GM19397 (cell line): ENCODE measurements around the gene PDK1.
"Not testable (repeated sequence)": the region's sequence is repeated elsewhere in the genome, so short reads cannot be mapped to it uniquely, and the experiment has no call there.

Source experiments
- ATAC-seq: cut with Tn5 transposase; IDR thresholded peaks from one replicate; pipeline ENCODE4 v1.9.1; 2021; ENCODE audit warnings: mild to moderate bottlenecking, moderate library complexity; ENCODE audit not compliant: unreplicated experiment

PDK1 gene

DNA sequence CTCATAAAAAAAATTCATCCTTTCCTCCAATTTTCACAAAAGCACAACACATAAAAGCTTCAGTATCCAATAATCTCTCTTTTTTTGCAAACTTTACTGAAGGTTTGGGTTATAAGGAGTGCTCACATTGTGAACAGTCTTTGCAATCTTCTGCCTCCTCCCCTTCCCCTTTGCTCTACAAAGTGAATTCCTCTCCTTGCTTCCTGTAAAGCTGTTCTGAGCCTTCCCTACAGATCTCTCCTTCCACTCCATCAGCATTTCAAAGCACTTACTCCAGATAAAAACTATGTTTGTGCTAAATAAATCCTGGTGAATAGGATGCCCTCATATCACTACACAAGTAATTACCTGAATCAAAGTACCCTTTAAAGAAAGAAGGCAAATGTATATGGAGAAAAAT lies 4.6 kb upstream of the PDK1 start:
- no peak for ATAC-seq

DNA sequence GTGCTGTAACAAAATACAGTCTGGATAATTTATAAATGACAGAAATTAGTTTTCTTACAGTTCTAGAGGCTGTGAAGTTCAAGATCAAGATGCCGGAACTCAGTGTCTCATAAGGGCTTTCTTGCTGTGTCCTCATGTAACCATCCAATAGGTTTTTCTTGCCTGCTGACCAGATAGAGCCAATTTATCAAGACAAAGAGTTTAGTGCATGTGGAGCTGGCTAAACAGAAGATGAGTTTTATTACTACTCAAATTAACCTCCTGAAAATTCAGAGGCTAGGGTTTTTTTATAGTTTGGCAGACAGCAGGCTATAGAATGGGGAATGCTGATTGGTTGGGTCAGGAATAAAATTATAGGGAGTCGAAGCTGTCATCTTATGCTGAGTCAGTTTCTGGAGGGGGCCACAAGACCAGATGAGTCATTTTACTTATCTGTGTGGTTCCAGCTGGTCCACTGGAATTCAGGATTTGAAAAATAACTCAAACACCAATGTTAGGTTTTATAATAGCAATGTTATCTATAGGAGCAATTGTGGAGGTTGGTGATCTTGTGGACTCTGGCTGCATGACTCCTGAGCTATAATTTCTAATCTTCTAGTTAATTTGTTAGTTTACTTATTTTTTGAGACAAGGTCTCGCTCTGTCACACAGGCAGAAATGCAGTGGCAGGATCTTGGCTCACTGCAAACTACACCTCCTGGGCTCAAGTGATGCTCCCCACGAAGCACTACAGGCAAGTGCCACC lies 3.2 kb upstream of the PDK1 start:
- ATAC-seq: no peak

DNA sequence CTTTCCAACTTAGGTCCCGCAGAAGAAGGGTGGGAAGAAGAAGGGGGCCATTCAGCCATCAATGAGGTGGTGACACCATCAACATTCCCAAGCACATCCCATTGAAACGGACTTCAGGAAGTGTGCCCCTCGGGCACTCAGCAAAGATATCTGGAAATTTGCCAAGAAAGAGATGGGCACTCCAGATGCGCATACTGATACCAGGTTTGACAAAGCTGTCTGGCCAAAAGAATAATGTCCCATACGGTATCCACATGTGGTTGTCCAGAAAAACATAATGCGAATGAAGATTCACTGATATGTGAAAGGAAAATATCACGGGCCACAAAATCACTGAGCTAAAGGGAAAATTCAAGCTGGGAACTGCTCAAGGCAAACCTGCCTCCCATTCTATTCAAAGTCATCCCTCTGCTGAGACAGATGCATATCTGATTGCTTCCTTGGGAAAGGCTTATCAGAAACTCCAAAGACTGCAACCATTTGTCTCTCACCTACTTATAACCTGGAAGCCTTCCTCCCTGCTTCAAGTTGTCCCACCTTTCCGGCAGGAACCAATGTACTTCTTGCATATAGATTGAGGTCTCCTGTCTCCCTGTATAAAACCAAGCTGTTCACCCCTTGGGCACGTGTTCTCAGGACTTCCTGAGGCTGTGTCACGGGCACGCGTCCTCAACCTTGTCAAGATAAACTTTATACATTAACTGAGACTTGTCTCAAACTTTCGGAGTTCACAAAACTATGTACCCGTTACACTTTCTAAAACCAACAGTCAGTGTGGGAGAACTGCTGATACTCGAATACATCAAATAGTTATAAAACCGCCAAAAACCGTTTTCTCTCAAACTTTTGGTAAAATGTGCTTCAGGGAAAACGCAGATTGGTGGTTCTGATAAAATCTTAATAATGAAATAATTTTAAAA lies 1.3 kb upstream of the PDK1 start:
- no peak for ATAC-seq

DNA sequence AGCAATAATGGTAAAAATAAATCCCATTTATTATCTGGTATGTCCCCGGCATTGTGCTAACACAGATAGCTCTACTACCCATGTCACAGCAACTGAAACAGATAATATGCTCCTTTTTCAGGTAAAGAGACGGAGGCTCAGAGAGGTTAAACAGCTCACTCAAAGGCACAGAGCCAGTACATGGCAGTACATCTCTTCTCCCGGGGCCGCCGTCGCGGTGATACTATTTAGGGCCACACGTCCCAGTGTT lies 693 bp upstream of the PDK1 start:
- no peak for ATAC-seq

DNA sequence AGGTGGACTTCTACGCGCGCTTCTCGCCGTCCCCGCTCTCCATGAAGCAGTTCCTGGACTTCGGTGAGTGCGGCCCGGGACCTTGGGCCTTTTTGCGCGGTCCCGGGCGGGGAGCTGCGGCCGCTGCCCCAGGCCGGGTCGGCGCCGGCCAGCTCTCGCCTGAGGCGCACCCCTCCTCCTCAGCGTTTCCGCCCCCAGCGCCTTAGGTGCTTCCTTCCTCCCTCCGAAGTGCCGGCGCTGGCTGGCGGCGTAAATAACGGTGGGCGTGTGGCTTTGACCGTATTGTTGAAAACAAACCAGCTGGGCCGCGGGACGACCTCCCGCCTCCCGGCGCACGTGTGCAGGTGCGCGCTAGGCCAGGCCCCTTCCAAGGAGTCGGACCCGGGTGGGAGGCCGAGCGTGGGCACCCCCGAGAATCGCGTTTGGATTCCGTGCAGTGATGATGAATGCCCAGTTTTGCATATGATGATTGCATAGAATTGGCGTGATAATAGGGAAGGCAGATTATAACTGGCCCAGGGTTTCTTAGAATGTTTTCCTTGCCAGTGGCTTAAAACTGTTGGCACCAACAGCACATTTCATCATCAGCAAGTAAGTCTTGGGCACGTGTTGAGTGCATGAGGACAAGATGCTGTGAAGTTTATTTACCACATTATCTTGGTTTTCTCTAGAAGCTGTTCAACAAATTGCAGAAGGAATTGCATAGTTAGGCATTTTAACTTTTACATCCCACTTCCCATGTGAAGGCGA lies 569 bp downstream of the PDK1 start:
- ATAC-seq: peak; percentile 70

DNA sequence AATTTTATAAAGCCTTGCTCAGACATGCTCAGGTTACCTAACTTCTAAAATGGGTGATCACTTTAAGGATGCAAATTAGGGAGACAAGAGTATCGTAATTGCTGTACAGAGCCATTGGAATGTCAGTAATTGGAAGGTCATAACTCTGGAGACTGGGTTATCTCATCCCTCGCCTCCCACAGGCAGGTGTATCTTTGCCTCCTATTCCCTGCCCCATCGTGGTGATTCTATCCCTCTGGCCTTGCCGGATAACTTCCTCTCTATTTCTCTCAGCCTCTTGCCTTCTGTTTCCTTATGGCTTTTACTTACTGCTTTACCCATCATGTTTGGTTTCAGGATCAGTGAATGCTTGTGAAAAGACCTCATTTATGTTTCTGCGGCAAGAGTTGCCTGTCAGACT lies 2.5 kb downstream of the PDK1 start:
- ATAC-seq: no peak

DNA sequence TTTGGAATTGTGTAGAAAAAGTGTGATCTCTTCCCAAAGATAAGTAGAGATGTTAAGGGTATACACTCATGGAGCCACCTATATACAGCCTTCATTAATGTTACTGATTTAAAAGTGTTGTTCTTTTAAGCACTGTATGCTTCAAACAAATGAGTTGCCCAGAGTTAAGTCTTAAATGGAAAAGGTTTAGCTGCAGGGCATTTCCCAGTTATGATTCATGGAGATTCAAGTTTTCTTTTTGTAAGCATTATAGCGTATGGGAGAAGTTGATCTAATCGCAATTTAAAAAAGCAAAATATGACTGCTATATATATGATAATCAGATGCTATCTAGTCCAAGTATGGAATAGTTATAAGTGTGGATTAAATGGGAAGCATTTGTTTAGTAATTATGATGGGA lies 4.8 kb downstream of the PDK1 start:
- ATAC-seq: no peak

DNA sequence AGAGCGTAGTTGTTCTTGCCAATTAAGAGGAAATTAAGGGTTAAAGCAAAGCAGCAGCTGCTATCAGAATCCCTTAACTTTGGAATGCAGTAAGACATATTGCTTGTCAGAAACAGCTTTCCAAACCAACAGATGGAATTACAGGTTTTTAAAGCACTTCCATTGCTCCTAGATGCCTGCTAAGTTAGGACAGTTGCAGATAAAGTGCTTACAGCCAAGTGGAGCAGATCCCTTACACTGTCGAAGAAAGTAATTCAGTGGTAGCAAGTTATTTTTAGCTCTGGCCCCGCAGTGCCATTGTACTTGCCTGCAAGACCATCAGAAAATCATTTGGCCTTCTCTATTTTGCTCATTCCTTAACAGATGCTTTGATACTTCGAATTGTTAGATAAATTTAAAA lies 5.4 kb downstream of the PDK1 start:
- ATAC-seq: no peak

DNA sequence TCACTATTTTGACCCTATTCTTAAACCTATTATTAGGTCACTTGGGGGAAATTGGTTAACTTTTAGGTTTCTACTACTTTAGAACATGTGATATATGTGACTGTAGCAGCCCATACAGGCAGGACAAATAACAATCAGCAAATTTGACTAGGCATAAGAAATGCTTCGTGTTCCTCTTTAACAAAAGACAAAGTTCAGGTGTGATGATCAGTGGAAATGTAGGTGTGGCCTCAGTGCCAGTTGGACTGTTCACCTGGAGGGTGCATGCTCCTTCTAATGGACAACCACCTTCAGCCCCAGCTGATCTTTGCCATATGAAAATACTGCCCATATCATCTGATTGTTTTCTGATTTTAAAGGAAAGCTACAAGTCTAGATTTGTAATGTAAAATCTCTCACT lies 6.4 kb downstream of the PDK1 start:
- no peak for ATAC-seq

DNA sequence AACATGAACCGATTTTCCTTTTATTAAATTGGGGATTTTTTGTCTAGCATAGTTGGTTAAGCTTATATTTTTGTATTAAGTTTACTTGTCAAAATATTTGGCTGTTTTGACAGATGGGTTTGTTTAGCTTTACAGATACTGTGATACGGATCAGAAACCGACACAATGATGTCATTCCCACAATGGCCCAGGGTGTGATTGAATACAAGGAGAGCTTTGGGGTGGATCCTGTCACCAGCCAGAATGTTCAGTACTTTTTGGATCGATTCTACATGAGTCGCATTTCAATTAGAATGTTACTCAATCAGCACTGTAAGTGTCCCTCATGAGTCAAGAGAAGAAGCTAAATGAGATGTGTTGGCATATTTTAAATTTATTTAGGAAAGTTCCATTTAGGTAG lies 8.5 kb downstream of the PDK1 start:
- no peak for ATAC-seq

DNA sequence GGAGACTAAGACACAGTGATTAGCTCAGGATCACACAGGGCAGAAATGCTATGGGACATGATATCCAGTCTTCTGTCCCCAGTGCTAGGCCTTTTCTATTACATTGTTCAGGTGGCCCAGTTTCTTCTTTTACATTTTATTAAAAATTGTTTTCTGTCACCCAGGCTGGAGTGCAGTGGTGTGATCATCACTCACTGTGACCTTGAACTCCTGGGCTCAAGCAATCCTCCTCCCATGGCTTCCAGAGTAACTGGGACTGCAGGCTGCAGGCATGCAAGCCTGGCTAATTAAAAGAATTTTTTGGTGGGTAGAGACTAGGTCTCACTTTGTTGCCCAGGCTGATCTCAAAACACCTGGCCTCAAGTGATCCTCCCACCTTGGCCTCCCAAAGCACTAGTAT lies 15.4 kb downstream of the PDK1 start:
- no peak for ATAC-seq

DNA sequence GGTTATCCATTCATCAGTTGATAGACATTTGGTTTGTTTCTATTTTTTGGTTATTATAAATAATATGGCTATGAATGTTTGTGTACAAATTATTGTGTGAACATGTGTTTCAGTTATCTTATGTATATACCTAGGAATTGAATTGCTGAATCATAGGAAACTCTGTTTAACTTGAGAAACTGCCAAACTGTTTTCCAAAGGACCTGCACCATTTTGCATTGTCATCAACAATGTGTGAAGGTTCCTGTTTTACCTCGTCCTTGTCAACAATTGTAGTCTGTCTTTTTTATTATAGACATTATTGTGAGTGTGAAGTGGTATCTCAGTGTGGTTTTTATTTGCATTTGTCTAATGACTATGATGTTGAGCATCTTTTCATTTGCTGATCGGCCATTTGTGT lies 17.1 kb downstream of the PDK1 start:
- ATAC-seq: no peak

DNA sequence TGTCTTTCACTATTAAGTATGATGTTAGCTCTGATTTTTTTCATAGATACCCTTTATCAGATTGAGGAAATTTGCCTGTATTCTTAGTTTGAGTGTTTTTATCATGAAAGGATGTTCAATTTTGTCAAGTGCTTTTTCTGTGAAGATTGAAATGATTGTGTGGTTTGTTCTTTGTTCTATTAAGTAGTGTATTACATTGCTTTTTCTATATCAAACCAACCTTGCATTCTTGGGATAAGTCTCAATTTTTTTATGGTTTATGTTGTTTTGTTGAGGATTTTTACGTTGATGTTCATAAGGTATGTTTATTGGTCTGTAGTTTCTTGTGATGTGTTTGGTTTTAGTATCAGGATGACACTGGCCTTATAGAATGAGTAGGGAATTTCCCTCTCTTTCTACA lies 19.1 kb downstream of the PDK1 start:
- ATAC-seq: no peak

DNA sequence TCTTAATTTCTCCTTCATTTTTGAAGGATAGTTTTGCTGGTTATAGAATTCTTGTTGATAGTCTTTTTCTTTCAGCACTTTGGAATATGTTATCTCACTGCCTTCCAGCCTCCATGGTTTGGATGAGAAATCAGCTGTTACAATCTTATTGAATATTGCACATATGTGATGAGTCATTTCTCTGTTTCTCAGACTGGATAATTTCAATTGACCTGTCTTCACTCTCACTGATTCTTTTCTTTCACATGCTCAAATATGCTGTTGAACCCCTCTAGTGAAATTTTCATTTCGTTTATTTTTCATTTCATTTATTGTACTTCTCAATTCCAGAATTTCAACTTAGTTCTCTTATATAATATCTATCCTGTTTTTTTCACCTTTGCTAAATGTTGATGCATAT lies 22.2 kb downstream of the PDK1 start:
- no peak for ATAC-seq

DNA sequence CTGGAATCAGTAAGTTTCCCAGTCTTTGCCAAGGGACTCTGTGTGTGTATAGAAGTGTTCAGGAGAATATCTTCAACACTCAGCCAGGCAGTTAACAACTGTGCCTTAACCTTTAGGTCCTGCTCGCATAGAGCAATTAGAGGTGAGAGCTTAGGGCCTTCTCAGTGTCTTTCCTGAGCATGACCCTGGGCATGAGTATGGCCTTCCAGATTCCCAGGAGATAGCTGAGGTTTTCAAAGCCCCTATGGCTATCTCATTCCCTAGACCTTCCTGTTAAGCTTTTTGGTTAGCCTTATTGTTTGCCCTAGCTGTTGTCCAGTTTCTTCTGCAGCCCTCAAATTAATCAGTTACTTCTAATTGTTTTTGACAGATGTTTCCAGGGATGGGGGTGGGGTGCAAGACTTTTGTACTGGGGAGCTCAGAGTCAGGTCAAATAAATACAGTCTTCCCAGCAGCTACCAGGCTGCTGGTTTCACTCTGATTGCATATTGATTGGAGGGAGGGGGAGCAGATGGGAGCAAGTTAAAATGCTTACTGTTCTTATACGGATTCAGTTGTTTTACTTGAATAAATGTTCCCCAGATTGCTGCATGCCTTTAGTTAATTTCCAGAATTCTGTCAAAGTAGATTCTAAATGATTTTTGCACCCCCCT lies 23.1 kb downstream of the PDK1 start:
- ATAC-seq: no peak

DNA sequence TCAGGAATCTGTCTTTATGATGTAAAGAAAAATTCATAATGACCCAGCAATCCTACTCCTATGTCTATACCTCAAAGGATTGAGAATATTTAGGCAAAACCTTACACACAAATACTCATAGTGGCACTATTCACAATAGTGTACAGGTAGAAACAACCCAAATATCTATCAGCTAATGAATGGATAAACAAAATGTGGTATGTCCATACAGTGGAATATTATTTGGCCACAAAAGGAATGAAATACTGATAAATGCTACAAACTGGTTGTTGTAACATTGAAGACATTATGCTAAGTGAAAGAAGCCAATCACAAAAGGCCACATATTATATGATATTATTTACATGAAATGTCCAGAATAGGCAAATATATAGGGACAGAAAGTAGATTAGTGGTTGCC lies 24.7 kb downstream of the PDK1 start:
- ATAC-seq: no peak

DNA sequence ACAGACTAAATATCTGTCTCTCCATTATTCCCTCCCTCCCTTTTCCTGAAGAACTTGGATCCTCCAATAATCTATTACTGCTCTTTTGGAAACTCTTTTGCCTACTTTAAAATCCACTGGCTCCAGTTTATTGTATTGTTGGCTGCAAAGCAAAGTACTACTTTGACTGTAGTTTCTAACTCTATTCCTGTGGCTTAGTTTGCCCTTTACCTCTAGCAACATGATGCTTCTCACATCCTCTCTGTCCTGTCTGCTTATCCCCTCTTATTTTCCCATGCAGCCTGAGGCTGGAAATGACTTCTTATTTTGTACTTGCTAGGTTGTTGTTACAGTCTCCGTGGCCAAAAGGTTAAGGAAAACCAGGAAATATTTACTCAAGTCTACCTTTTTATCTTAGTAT lies 26.8 kb downstream of the PDK1 start:
- ATAC-seq: no peak

DNA sequence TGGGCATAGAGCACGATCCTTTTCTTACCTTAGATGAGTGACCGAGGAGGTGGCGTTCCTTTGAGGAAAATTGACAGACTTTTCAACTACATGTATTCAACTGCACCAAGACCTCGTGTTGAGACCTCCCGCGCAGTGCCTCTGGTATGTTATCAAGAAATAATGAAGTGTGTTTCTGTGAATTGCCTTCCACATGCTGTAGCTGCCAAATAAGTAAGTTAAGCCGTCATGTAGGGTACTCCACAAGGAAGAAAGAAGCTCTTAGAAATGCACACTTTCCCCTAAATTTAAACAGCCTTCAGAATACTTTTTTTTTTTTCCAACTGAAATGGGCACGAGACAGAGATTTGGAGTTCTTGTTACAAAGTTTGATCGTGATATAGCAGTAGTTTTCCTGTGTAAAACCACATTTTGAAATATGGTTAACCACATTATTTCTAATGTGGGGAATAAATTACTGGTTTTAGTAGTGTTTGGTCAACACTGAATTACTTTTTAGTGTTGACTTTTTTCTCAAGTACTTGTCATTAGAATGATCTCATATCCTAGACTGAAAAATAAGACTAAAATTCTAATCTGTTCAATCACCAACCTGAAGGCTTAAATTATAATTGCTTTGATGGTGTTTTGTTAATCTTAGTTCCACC lies 30.5 kb downstream of the PDK1 start:
- ATAC-seq: no peak

DNA sequence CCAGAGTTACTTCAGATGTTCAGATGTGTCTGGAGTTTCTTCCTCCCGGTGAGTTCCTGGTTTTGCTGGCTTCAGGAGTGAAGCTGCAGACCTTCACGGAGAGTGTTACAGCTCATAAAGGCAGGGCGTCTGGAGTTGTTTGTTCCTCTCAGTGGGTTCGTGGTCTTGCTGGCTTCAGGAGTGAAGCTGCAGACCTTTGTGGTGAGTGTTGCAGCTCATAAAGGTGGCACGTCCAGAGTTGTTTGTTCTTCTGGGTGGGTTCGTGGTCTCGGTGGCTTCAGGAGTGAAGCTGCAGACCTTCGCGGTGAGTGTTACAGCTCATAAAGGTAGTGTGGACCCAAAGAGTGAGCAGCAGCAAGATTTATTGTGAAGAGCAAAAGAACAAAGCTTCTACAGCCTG lies 31.3 kb downstream of the PDK1 start:
- ATAC-seq: not testable (repeated sequence)

DNA sequence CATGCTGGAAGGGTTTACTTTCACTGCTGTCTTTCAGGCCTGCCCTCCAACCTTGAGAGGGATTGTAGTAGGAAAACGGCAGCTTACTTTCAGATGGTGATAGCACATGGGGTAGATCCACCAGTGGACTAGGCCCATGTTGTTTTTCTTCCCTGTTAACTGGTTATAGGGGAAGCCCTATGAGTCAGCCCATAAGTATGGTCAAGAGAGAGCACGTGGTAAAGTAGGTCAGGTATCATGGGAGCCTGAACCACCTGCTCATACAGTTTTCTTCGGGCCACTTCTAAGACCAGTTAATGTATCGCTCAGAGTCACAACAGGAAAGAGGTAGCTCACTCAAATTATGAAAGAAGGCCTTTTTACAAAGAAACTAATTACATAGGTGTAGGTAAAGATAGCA lies 33.0 kb downstream of the PDK1 start:
- ATAC-seq: no peak

DNA sequence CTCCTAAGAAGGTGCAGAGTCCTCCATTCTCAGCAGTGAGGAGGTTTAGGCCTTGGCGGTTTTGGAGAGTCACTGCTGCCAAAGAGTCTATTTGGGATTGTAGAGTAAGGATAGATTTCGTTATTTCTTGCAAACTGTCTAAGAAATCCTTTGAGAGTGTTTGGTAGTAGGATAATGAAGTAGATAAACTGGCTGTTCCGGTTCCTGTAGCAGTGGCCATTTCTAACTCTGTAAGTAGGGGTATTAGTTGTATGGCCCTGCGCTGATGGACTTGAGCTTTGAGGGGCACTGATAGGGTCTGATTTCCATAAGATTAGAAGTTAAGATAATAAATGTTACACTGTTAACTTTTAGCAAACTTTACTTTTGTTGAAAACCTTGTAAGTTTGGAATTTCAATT lies 35.5 kb downstream of the PDK1 start:
- not testable (repeated sequence) for ATAC-seq
